Measurements from ENCODE around the gene MLLT3. TPM values are rescaled to one million over a fixed set of nuclear protein-coding genes. Genes with fewer than 3 reads are reported as not detected.

MLLT3 gene
- total RNA-seq, 1 experiment from 2014 or later: 24.2 TPM

DNA sequence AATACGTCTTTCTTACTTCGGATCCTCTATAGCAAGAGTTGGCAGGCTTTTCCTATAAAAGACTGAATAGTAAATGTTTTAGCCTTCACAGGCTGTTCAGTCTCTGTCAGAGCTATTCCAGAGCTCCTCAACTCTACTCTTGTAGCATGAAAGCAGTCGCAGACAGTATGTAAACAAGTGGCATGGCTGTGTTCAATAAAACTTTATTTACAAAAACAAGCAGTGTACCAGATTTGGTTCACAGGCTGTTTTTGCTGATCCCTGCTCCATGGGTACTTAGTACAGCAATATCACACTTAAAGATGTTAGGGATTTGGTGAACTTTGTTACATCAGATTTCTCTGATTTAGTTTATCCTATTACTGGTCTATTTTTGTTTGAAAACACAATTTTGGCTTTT is 235.2 kb downstream of the MLLT3 start:
- intact Hi-C loops (cut with micrococcal nuclease; ENCODE audit: unreplicated experiment): no loop called here
- BruUV-seq (replicated peaks): no TSS peak

DNA sequence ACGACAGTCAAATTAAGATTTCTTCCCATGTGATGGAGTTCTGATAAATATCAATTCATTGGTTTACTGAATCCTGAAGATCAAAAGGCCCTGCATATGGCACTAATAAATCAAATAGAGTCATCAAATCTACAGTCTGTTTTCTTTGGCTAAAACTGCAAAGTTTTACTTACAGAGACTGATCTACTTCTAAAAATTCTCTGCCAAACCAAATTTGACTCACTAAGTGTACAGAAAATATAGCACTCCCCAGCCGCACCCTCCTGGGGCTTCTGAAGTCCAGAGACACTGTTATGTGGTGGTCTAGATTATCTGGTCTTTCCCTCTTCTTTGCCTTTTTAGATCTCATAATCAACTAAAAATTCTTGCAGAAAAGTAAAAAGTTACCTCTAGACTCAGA is 237.7 kb downstream of the MLLT3 start:
- Histone ChIP-seq H3K27me3 (replicated peaks; ENCODE audit: insufficient read depth, low read depth, low read length, poor library complexity) (no peaks in the 10 kb centered on the region), H3K36me3 (ENCODE audit: insufficient read depth, low read length, poor library complexity, severe bottlenecking) (no peaks in the 10 kb centered on the region), H3K27ac (ENCODE audit: low read depth, low read length, poor library complexity, severe bottlenecking) (no peak overlapping the region), H3K4me1 (ENCODE audit: insufficient read depth, low read length, poor library complexity, severe bottlenecking) (peaks cover 10% of the 10 kb centered on the region), H3K9me3 (ENCODE audit: low read depth, low read length, poor library complexity, severe bottlenecking) (no peaks in the 10 kb centered on the region), H3K4me3 (ENCODE audit: low read depth, low read length, poor library complexity, severe bottlenecking) (no peak overlapping the region)
- ChIA-PET CTCF (no interaction called here), POLR2A (ENCODE audit: low non-redundant PET) (no interaction called here)
- TF ChIP-seq, protein P1, sequence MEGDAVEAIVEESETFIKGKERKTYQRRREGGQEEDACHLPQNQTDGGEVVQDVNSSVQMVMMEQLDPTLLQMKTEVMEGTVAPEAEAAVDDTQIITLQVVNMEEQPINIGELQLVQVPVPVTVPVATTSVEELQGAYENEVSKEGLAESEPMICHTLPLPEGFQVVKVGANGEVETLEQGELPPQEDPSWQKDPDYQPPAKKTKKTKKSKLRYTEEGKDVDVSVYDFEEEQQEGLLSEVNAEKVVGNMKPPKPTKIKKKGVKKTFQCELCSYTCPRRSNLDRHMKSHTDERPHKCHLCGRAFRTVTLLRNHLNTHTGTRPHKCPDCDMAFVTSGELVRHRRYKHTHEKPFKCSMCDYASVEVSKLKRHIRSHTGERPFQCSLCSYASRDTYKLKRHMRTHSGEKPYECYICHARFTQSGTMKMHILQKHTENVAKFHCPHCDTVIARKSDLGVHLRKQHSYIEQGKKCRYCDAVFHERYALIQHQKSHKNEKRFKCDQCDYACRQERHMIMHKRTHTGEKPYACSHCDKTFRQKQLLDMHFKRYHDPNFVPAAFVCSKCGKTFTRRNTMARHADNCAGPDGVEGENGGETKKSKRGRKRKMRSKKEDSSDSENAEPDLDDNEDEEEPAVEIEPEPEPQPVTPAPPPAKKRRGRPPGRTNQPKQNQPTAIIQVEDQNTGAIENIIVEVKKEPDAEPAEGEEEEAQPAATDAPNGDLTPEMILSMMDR (conservative IDR thresholded peaks at IDR 0.05; ENCODE audit: low read depth, low read length): no peak
- no peak for TF ChIP-seq EZH2 (IDR thresholded peaks at IDR 0.05; ENCODE audit: borderline replicate concordance, low read depth, low read length, poor library complexity, severe bottlenecking)
- BruUV-seq (replicated peaks): no TSS peak
- no peak for DNase-seq (ENCODE audit: low spot score)
- intact Hi-C loops (cut with micrococcal nuclease; ENCODE audit: unreplicated experiment): no loop called here

More for the DNA sequence above, 235.2 kb downstream of the MLLT3 start:
- no peaks in the 10 kb centered on the region for H3K9me3 ChIP-seq (ENCODE audit: low read depth, low read length, poor library complexity, severe bottlenecking)
- ChIA-PET CTCF (no interaction called here), POLR2A (ENCODE audit: low non-redundant PET) (no interaction called here)
- no peaks in the 10 kb centered on the region for H3K36me3 ChIP-seq (ENCODE audit: insufficient read depth, low read length, poor library complexity, severe bottlenecking)
- no peak for TF ChIP-seq EZH2 (IDR thresholded peaks at IDR 0.05; ENCODE audit: borderline replicate concordance, low read depth, low read length, poor library complexity, severe bottlenecking)
- TF ChIP-seq, protein P1 (conservative IDR thresholded peaks at IDR 0.05; ENCODE audit: low read depth, low read length): no peak
- no peak for DNase-seq (ENCODE audit: low spot score)
- H3K27me3 ChIP-seq (replicated peaks; ENCODE audit: insufficient read depth, low read depth, low read length, poor library complexity): no peaks in the 10 kb centered on the region
- no peak overlapping the region for H3K4me3 ChIP-seq (ENCODE audit: low read depth, low read length, poor library complexity, severe bottlenecking)
- no peak overlapping the region for H3K27ac ChIP-seq (ENCODE audit: low read depth, low read length, poor library complexity, severe bottlenecking)
- peaks cover 10% of the 10 kb centered on the region for H3K4me1 ChIP-seq (ENCODE audit: insufficient read depth, low read length, poor library complexity, severe bottlenecking)

DNA sequence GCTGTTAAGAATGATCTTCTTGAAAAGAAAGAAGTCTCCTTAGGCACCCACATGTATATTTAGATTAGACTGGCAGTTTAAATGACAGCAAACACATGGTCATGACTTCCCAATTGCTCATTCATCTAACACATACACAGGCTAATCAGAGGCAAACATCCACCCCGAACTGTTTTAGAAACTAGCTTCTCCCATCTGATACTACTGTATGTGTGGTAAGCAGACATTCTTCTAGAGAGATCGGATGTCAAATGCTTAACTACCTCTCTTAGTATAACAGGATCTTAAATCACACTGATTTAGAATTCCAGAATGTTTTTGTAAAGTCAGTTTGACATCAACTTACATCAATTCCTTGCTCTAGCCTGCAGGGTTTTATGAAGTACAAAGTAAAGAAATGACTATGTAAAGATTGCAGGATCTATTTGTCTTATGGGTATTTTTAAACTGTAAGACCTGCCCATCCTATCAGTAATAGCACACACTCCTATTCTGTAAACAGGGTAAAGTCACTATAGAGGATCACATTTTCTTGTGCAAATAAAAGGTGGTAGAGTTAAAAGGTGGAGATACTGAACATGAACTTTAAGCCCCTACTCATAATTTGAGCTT is 239.7 kb downstream of the MLLT3 start:
- ChIA-PET CTCF (no interaction called here), POLR2A (ENCODE audit: low non-redundant PET) (no interaction called here)
- Histone ChIP-seq H3K36me3 (ENCODE audit: insufficient read depth, low read length, poor library complexity, severe bottlenecking) (no peaks in the 10 kb centered on the region), H3K9me3 (ENCODE audit: low read depth, low read length, poor library complexity, severe bottlenecking) (no peaks in the 10 kb centered on the region), H3K4me1 (ENCODE audit: insufficient read depth, low read length, poor library complexity, severe bottlenecking) (peaks cover 10% of the 10 kb centered on the region), H3K27me3 (replicated peaks; ENCODE audit: insufficient read depth, low read depth, low read length, poor library complexity) (no peaks in the 10 kb centered on the region), H3K27ac (ENCODE audit: low read depth, low read length, poor library complexity, severe bottlenecking) (no peak overlapping the region), H3K4me3 (ENCODE audit: low read depth, low read length, poor library complexity, severe bottlenecking) (no peak overlapping the region)
- BruUV-seq (replicated peaks): no TSS peak
- TF ChIP-seq, protein P1 (conservative IDR thresholded peaks at IDR 0.05; ENCODE audit: low read depth, low read length): no peak
- TF ChIP-seq EZH2 (IDR thresholded peaks at IDR 0.05; ENCODE audit: borderline replicate concordance, low read depth, low read length, poor library complexity, severe bottlenecking): no peak
- intact Hi-C loops (cut with micrococcal nuclease; ENCODE audit: unreplicated experiment): no loop called here
- no peak for DNase-seq (ENCODE audit: low spot score)
